K562 (cell line): ENCODE data around the gene PLSCR5. TPM values are rescaled to one million over a fixed set of nuclear protein-coding genes. Genes with fewer than 3 reads are reported as not detected.

Experiments
- ATAC-seq: fragments of 200-7000 bp; cut with Tn5 transposase; 3 replicates; pipeline ENCODE4 v1.9.1; 2020; ENCODE audit warnings: moderate library complexity
- BruUV-seq: library from RNA; stranded (reverse); fragments of 400-500 nt; replicated peaks from 2 replicates; lab custom pipeline; 2021; lab: Mats Ljungman, UMichigan
- CTCF ChIA-PET: fragments of 300-600 bp; formaldehyde crosslinking; extraction: SDS; loops from one replicate; lab custom pipeline; 2021; ENCODE audit warnings: low intra/inter-chr PET ratio; lab: Yijun Ruan, JAX
- POLR2A ChIA-PET: fragments of 300-600, 350-650 bp; sonication (Branson Sonifier 250); formaldehyde crosslinking; extraction: SDS; loops from one replicate; lab custom pipeline; 2021; ENCODE audit warnings: antibody characterized with exemption, inconsistent platforms; lab: Yijun Ruan, JAX
- DNase-seq, 4 experiments: peaks; one replicate each; pipeline versions ENCODE4 v3.0.0 to v3.0.0-alpha.2; 2011 to 2018; ENCODE audit warnings: low spot score in 3 of 4, mixed read lengths in 3 of 4; ENCODE audit errors: extremely low read depth in 1 of 4
- FAIRE-seq: peaks from 2 replicates; lab custom pipeline; 2011; peaks lifted over from hg19 to GRCh38; lab: Jason Lieb, UNC
- H2AFZ ChIP-seq: 2 replicates; pipeline ENCODE4 v1.6.0; 2011; ENCODE audit warnings: low read depth, low read length, control low read depth, inconsistent platforms
- H3K27ac ChIP-seq: fragments of 200-600 bp; 3 replicates; pipeline ENCODE4 v1.8.0; 2011; ENCODE audit warnings: low read depth, mild to moderate bottlenecking, control low read depth, inconsistent platforms, low read length, moderate library complexity, mixed read lengths; ENCODE audit errors: extremely low read depth
- H3K27me3 ChIP-seq, 2 experiments: fragments of 300-600 bp in 1 of 2; 2 replicates in 1 of 2; 3 replicates in 1 of 2; pipeline versions ENCODE4 v1.6.0 to v1.8.0; 2011; ENCODE audit warnings: inconsistent platforms in 2 of 2, low read length in 2 of 2, mild to moderate bottlenecking in 1 of 2, mixed read lengths in 1 of 2, moderate library complexity in 1 of 2; ENCODE audit not compliant: control insufficient read depth in 2 of 2, insufficient read depth in 2 of 2
- H3K36me3 ChIP-seq: fragments of 300-600 bp; 3 replicates; pipeline ENCODE4 v1.8.0; 2011; ENCODE audit warnings: mild to moderate bottlenecking, low read length, inconsistent platforms; ENCODE audit not compliant: control insufficient read depth, insufficient read depth
- H3K4me1 ChIP-seq, 2 experiments: fragments of 200-600 bp in 1 of 2; replicated peaks in 1 of 2; 2 replicates in 1 of 2; 3 replicates in 1 of 2; pipeline versions ENCODE4 v1.5.1 to v1.8.0; 2011; ENCODE audit warnings: inconsistent platforms in 2 of 2, low read length in 2 of 2, mild to moderate bottlenecking in 1 of 2, mixed read lengths in 1 of 2, moderate library complexity in 1 of 2; ENCODE audit not compliant: control insufficient read depth in 2 of 2, insufficient read depth in 2 of 2
- H3K4me2 ChIP-seq: 2 replicates; pipeline ENCODE4 v1.6.1; 2011; ENCODE audit warnings: low read length, control low read depth, inconsistent platforms, mixed read lengths; ENCODE audit not compliant: insufficient read depth
- H3K4me3 ChIP-seq: fragments of 200-600 bp; sonication (generic), shearing (Covaris generic); 2 replicates; pipeline ENCODE4 v1.5.1; 2016; ENCODE audit warnings: control low read depth, inconsistent platforms
- H3K79me2 ChIP-seq: fragments of 200-600 bp; 3 replicates; pipeline ENCODE4 v1.8.0; 2011; ENCODE audit warnings: low read length, inconsistent platforms; ENCODE audit not compliant: control insufficient read depth, insufficient read depth
- H3K9ac ChIP-seq, 2 experiments: 2 replicates each; pipeline versions ENCODE4 v1.6.0 to v1.6.1; 2011; ENCODE audit warnings: low read depth in 2 of 2, low read length in 2 of 2, control low read depth in 1 of 2, inconsistent platforms in 1 of 2, mild to moderate bottlenecking in 1 of 2, mixed read lengths in 1 of 2; ENCODE audit not compliant: insufficient read depth in 1 of 2
- H3K9me1 ChIP-seq: one replicate; pipeline ENCODE4 v1.6.0; 2011; ENCODE audit warnings: inconsistent platforms, mild to moderate bottlenecking, low read length, moderate library complexity; ENCODE audit not compliant: control insufficient read depth, insufficient read depth
- H3K9me3 ChIP-seq: replicated peaks from 2 replicates; pipeline ENCODE4 v1.5.1; 2011; ENCODE audit warnings: low read depth, low read length, inconsistent platforms; ENCODE audit not compliant: control insufficient read depth, insufficient read depth
- H4K20me1 ChIP-seq: replicated peaks from 2 replicates; pipeline ENCODE4 v1.6.1; 2011; ENCODE audit warnings: low read length, inconsistent platforms, mixed read lengths; ENCODE audit not compliant: control insufficient read depth, insufficient read depth
- DMBX1 ChIP-seq: fragments of 250-450 bp; sonication (Bioruptor Pico); IDR thresholded peaks from 2 replicates; pipeline ENCODE4 v1.8.0; 2022; ENCODE audit warnings: inconsistent platforms, mild to moderate bottlenecking, moderate library complexity, borderline replicate concordance
- KDM4B ChIP-seq, 2 experiments: fragments of 450-650 bp in 1 of 2; sonication (generic) in 1 of 2; IDR thresholded peaks; 2 replicates each; pipeline ENCODE4 v1.6.1; 2016 to 2017; ENCODE audit warnings: borderline replicate concordance in 2 of 2, antibody characterized with exemption in 1 of 2, low read depth in 1 of 2, mild to moderate bottlenecking in 1 of 2
- RBM39 ChIP-seq: fragments of 200-400 bp; formaldehyde crosslinking; optimal IDR thresholded peaks from 2 replicates; pipeline ENCODE3; 2018; ENCODE audit warnings: low read depth, low read length
- RFX1 ChIP-seq: fragments of 450-650 bp; IDR thresholded peaks from 2 replicates; pipeline ENCODE4 v1.6.1; 2016; ENCODE audit warnings: mild to moderate bottlenecking, moderate library complexity
- SP1 ChIP-seq: sonication (generic); formaldehyde crosslinking; IDR thresholded peaks from 2 replicates; pipeline ENCODE4 v1.8.1; 2022; ENCODE audit warnings: mild to moderate bottlenecking, missing genetic modification reagents
- ZNF232 ChIP-seq: sonication (generic); formaldehyde crosslinking; IDR thresholded peaks from 2 replicates; pipeline ENCODE4 v1.8.0; 2022; ENCODE audit warnings: mild to moderate bottlenecking, missing genetic modification reagents
- ZNF316 ChIP-seq: fragments of 450-650 bp; IDR thresholded peaks from 2 replicates; pipeline ENCODE4 v1.6.1; 2016
- ZNF699 ChIP-seq: fragments of 250-450 bp; sonication (Bioruptor Pico); IDR thresholded peaks from 2 replicates; pipeline ENCODE4 v1.8.0; 2021; ENCODE audit warnings: mild to moderate bottlenecking, moderate library complexity; ENCODE audit not compliant: insufficient replicate concordance
- WGBS: fragments of 100-300 bp; shearing (Covaris generic); methylation state at CpG from one replicate; pipeline ENCODE4 v1.1.6; 2016; ENCODE audit warnings: low coverage, mixed read lengths; ENCODE audit not compliant: insufficient coverage; ENCODE audit errors: missing lambda C conversion rate; 5-methylcytosine and 5-hydroxymethylcytosine counted together
- in situ Hi-C: fragments of 300-500 bp; cut with MboI; formaldehyde crosslinking; loops from 4 replicates; pipeline ENCODE4 v1.15.0; 2018; ENCODE audit warnings: inconsistent platforms, mixed read lengths
- intact Hi-C: fragments of 100-400 bp; cut with micrococcal nuclease; formaldehyde crosslinking; loops from 2 replicates; pipeline ENCODE4 v1.14.2; 2022
- polyA plus RNA-seq, 8 experiments: library from polyadenylated mRNA; depleted of rRNA in 4 of 8; stranded (reverse) in 5 of 8; unstranded in 3 of 8; fragments of >200 nt; fragmentation: Nextera tagmentation in 2 of 8; fragmentation: Illumina TruSeq in 1 of 8; extraction: Ambion mirVana in 2 of 8; extraction: Trizol in 1 of 8; gene quantifications; 2 replicates each; pipeline versions ENCODE4 v1.2.1 to v1.2.3, GENCODE V29; 2011 to 2014; ENCODE audit warnings: inconsistent platforms in 1 of 8, missing spikeins in 1 of 8
- total RNA-seq, 7 experiments: library from RNA; depleted of rRNA in 6 of 7; stranded (reverse); fragments of >200 nt in 6 of 7; fragmentation: Illumina TruSeq in 2 of 7; extraction: Trizol in 2 of 7; gene quantifications; 2 replicates each; pipeline versions ENCODE4 v1.2.1 to v1.2.3, GENCODE V29; 2011 to 2021; ENCODE audit warnings: low replicate concordance in 1 of 7
- TF ChIP-seq, protein P1 (sequence below): sonication (generic); formaldehyde crosslinking; IDR thresholded peaks from 2 replicates; pipeline ENCODE4 v1.8.1; 2023; ENCODE audit warnings: mild to moderate bottlenecking, missing genetic modification reagents

PLSCR5 gene
- total and polyA plus RNA-seq, 9 of the 15 experiments (the other 6 are each of a cell fraction or from before 2014, with no cell fraction given): not detected

- H3K9me3 ChIP-seq: no peaks in the 10 kb centered on the region
- no peak overlapping the region for H3K4me2 ChIP-seq
- H3K36me3 ChIP-seq: no peaks in the 10 kb centered on the region
- no peak for TF ChIP-seq ZNF232 (CRISPR knock-in tag)
- no peak for TF ChIP-seq RBM39
- TF ChIP-seq, protein P1, sequence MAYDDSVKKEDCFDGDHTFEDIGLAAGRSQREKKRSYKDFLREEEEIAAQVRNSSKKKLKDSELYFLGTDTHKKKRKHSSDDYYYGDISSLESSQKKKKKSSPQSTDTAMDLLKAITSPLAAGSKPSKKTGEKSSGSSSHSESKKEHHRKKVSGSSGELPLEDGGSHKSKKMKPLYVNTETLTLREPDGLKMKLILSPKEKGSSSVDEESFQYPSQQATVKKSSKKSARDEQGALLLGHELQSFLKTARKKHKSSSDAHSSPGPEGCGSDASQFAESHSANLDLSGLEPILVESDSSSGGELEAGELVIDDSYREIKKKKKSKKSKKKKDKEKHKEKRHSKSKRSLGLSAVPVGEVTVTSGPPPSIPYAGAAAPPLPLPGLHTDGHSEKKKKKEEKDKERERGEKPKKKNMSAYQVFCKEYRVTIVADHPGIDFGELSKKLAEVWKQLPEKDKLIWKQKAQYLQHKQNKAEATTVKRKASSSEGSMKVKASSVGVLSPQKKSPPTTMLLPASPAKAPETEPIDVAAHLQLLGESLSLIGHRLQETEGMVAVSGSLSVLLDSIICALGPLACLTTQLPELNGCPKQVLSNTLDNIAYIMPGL (CRISPR knock-in tag): no peak
- no peak for TF ChIP-seq ZNF316
- no peak for TF ChIP-seq KDM4B (IDR thresholded peaks at IDR 0.05; ENCODE audit: borderline replicate concordance in 2 of 2, low read depth in 1 of 2)
- no peak for TF ChIP-seq DMBX1 (CRISPR knock-in tag)
- TF ChIP-seq RFX1: no peak
- TF ChIP-seq ZNF699: no peak
- no peak for TF ChIP-seq SP1
- no peak overlapping the region for H2AFZ ChIP-seq
- no peak for ATAC-seq
- 0% methylated on average over 2 of the region's 2 CpGs for WGBS
- no peaks in the 10 kb centered on the region for H3K79me2 ChIP-seq
- H4K20me1 ChIP-seq: no peaks in the 10 kb centered on the region
- H3K27ac ChIP-seq: no peak overlapping the region
- in situ Hi-C loops (loop anchor here (25.0 kb wide), 2 partner anchors 253 to 528 kb away; no protein-coding TSS in a partner anchor), intact Hi-C loops (loop anchor here (2.0 kb wide), 1 partner anchor 50 kb away; no protein-coding TSS in a partner anchor)
- no peak overlapping the region for H3K4me3 ChIP-seq
- no peaks in the 10 kb centered on the region for H3K9me1 ChIP-seq
- no peak for FAIRE-seq
- DNase-seq: no peak
- ChIA-PET POLR2A (no interaction called here), CTCF (interaction anchor here (0.6 to 0.7 kb wide), 2 partner anchors 36 to 716 kb away, joined by 3 to 4 read pairs; no protein-coding TSS in a partner anchor)
- no peaks in the 10 kb centered on the region for H3K27me3 ChIP-seq
- H3K9ac ChIP-seq: no peak overlapping the region
- no TSS peak for BruUV-seq
- H3K4me1 ChIP-seq: no peaks in the 10 kb centered on the region
Measured at GRCh38 chr3:146590521-146590920, 14.6 kb downstream of the PLSCR5 start.
